GM12891 (cell line): ENCODE data around the gene GLUD2.

ENCODE experiments used
- POLR2A ChIP-seq: IDR thresholded peaks from 2 replicates; pipeline ENCODE4 v1.6.1; 2011; ENCODE audit warnings: low read depth, low read length, control low read depth
- POLR2AphosphoS5 ChIP-seq: IDR thresholded peaks from 2 replicates; pipeline ENCODE4 v1.6.1; 2011; ENCODE audit warnings: low read depth, low read length, control low read depth

GRCh38 chrX:121028419-121028818, 19.0 kb upstream of the GLUD2 start:
- TF ChIP-seq POLR2A = no peak
- no peak for TF ChIP-seq POLR2AphosphoS5
